Endothelial cell of umbilical vein (primary cell): ENCODE measurements around the gene RAB3C. TPM values are rescaled to one million over a fixed set of nuclear protein-coding genes. Genes with fewer than 3 reads are reported as not detected.

Experiments used
- BruUV-seq: library from RNA; stranded (reverse); fragments of 400-500 nt; replicated peaks from 2 replicates; lab custom pipeline; 2021; lab: Mats Ljungman, UMichigan
- CTCF ChIA-PET: fragments of 300-600, 350-600 bp; sonication (Branson Sonifier 250); formaldehyde crosslinking; loops from one replicate; lab custom pipeline; 2021; ENCODE audit warnings: antibody characterized with exemption, inconsistent platforms; lab: Charles Lee
- POLR2A ChIA-PET: fragments of 300-600, 350-600 bp; sonication (Branson Sonifier 250); formaldehyde crosslinking; loops from one replicate; lab custom pipeline; 2021; ENCODE audit warnings: antibody characterized with exemption, inconsistent platforms; lab: Charles Lee
- DNase-seq: peaks from one replicate; pipeline ENCODE4 v3.0.0-alpha.2; 2011; ENCODE audit warnings: low read depth, low spot score
- FAIRE-seq: peaks from 2 replicates; lab custom pipeline; 2011; peaks lifted over from hg19 to GRCh38; lab: Jason Lieb, UNC
- H2AFZ ChIP-seq: 2 replicates; pipeline ENCODE4 v1.6.0; 2012; ENCODE audit warnings: low read depth, low read length, control low read depth, inconsistent platforms
- H3K27ac ChIP-seq: 2 replicates; pipeline ENCODE4 v1.5.1; 2011; ENCODE audit warnings: low read depth, mild to moderate bottlenecking, control low read depth, low read length, moderate library complexity; ENCODE audit not compliant: insufficient read depth
- H3K27me3 ChIP-seq, 2 experiments: 2 replicates each; pipeline versions ENCODE4 v1.6.0 to v1.6.1; 2011; ENCODE audit warnings: low read length in 2 of 2, mixed read lengths in 1 of 2; ENCODE audit not compliant: control insufficient read depth in 2 of 2, insufficient read depth in 2 of 2
- H3K36me3 ChIP-seq, 2 experiments: 2 replicates in 1 of 2; 3 replicates in 1 of 2; pipeline ENCODE4 v1.5.1; 2011; ENCODE audit warnings: low read length in 2 of 2, mild to moderate bottlenecking in 1 of 2, moderate library complexity in 1 of 2; ENCODE audit not compliant: control insufficient read depth in 2 of 2, insufficient read depth in 2 of 2; ENCODE audit errors: extremely low read depth in 1 of 2
- H3K4me1 ChIP-seq: 3 replicates; pipeline ENCODE4 v1.5.1; 2011; ENCODE audit warnings: mild to moderate bottlenecking, low read length; ENCODE audit not compliant: control insufficient read depth, insufficient read depth; ENCODE audit errors: extremely low read depth
- H3K4me2 ChIP-seq: 2 replicates; pipeline ENCODE4 v1.6.1; 2011; ENCODE audit warnings: low read length, control low read depth, mixed read lengths; ENCODE audit not compliant: insufficient read depth
- H3K4me3 ChIP-seq, 3 experiments: fragments of 200-600 bp in 1 of 3; sonication (generic), shearing (Covaris generic) in 1 of 3; replicated peaks in 1 of 3; 2 replicates each; pipeline ENCODE4 v1.5.1; 2011 to 2016; ENCODE audit warnings: control low read depth in 3 of 3, low read length in 3 of 3, mild to moderate bottlenecking in 2 of 3, inconsistent platforms in 1 of 3, low read depth in 1 of 3, moderate library complexity in 1 of 3; ENCODE audit not compliant: insufficient read depth in 1 of 3
- H3K79me2 ChIP-seq: 2 replicates; pipeline ENCODE4 v1.6.0; 2012; ENCODE audit warnings: low read length, inconsistent platforms; ENCODE audit not compliant: control insufficient read depth, insufficient read depth
- H3K9ac ChIP-seq: replicated peaks from 2 replicates; pipeline ENCODE3; 2011; ENCODE audit warnings: low read length, control low read depth; ENCODE audit not compliant: insufficient read depth; ENCODE audit errors: extremely low read depth
- H3K9me1 ChIP-seq: replicated peaks from 3 replicates; pipeline ENCODE4 v1.6.0; 2011; ENCODE audit warnings: mild to moderate bottlenecking, low read length; ENCODE audit not compliant: control insufficient read depth, insufficient read depth; ENCODE audit errors: extremely low read depth
- H3K9me3 ChIP-seq: replicated peaks from 2 replicates; pipeline ENCODE4 v1.5.1; 2012; ENCODE audit warnings: low read length, inconsistent platforms; ENCODE audit not compliant: control insufficient read depth, insufficient read depth
- H4K20me1 ChIP-seq: replicated peaks from 2 replicates; pipeline ENCODE3; 2011; ENCODE audit warnings: mild to moderate bottlenecking, low read length; ENCODE audit not compliant: control insufficient read depth, insufficient read depth; ENCODE audit errors: extremely low read depth
- CTCF ChIP-seq, 2 donors: IDR thresholded peaks; 1 replicate in 1 of 2; 2 replicates in 1 of 2; pipeline ENCODE4 v1.5.1; 2011; ENCODE audit warnings: low read length in 2 of 2, mild to moderate bottlenecking in 2 of 2, moderate library complexity in 2 of 2, control low read depth in 1 of 2, inconsistent platforms in 1 of 2, low read depth in 1 of 2; ENCODE audit not compliant: insufficient read depth in 1 of 2; ENCODE audit errors: extremely low read depth in 1 of 2
- EZH2 ChIP-seq: IDR thresholded peaks from 2 replicates; pipeline ENCODE4 v1.6.1; 2012; ENCODE audit warnings: borderline replicate concordance, low read depth, mild to moderate bottlenecking, moderate library complexity, low read length, inconsistent platforms; ENCODE audit not compliant: severe bottlenecking
- FOS ChIP-seq: IDR thresholded peaks from 2 replicates; pipeline ENCODE4 v1.6.1; 2011; ENCODE audit warnings: mild to moderate bottlenecking, low read length, moderate library complexity, borderline replicate concordance; ENCODE audit not compliant: insufficient read depth
- GATA2 ChIP-seq: IDR thresholded peaks from 2 replicates; pipeline ENCODE4 v1.7.0; 2011; ENCODE audit warnings: low read depth, mild to moderate bottlenecking, moderate library complexity, mixed read lengths, low read length; ENCODE audit not compliant: insufficient read length, insufficient read depth
- JUN ChIP-seq: IDR thresholded peaks from 2 replicates; pipeline ENCODE4 v1.6.1; 2011; ENCODE audit warnings: borderline replicate concordance, low read depth; ENCODE audit not compliant: insufficient read length, insufficient read depth
- MAX ChIP-seq: IDR thresholded peaks from 2 replicates; pipeline ENCODE4 v1.6.1; 2011; ENCODE audit not compliant: insufficient read depth, insufficient read length
- MYC ChIP-seq: IDR thresholded peaks from one replicate; pipeline ENCODE4 v1.6.1; 2011; ENCODE audit warnings: mild to moderate bottlenecking, low read depth, low read length
- POLR2A ChIP-seq: IDR thresholded peaks from 2 replicates; pipeline ENCODE4 v1.6.1; 2012; ENCODE audit warnings: low read depth, mild to moderate bottlenecking, control low read depth, low read length
- POLR2AphosphoS5 ChIP-seq: IDR thresholded peaks from 2 replicates; pipeline ENCODE4 v1.6.1; 2012; ENCODE audit warnings: low read depth, mild to moderate bottlenecking, control low read depth, low read length, moderate library complexity; ENCODE audit not compliant: insufficient read depth
- dilution Hi-C: fragments of 300-500 bp; cut with MboI; formaldehyde crosslinking; loops from one replicate; pipeline ENCODE4 v1.15.0; 2019; ENCODE audit warnings: low sequenced_read_pairs; ENCODE audit not compliant: extremely low pct_ligation_motif_present
- intact Hi-C: fragments of 100-400 bp; cut with micrococcal nuclease; formaldehyde crosslinking; loops from one replicate; pipeline ENCODE4 v1.10.0; 2022
- polyA plus RNA-seq, 4 experiments: library from polyadenylated mRNA; depleted of rRNA in 3 of 4; stranded (reverse) in 3 of 4; unstranded in 1 of 4; fragments of >200 nt; gene quantifications; 2 replicates each; pipeline versions ENCODE4 v1.2.1 to v1.2.3, GENCODE V29; 2011 to 2012; ENCODE audit warnings: missing spikeins in 1 of 4
- total RNA-seq: library from RNA; stranded (reverse); gene quantifications from 2 replicates; pipeline ENCODE4 v1.2.3, GENCODE V29; 2021

Gene RAB3C
- total and polyA plus RNA-seq, 2 donors (not counting 3 experiments of a cell fraction or from before 2014, with no cell fraction given) = 0.04 to 0.66 TPM

- Histone ChIP-seq H3K4me2 (no peak overlapping the region), H2AFZ (no peak overlapping the region), H3K9me3 (no peaks in the 10 kb centered on the region), H3K79me2 (no peaks in the 10 kb centered on the region), H3K27me3 (no peaks in the 10 kb centered on the region), H4K20me1 (no peaks in the 10 kb centered on the region), H3K9me1 (no peaks in the 10 kb centered on the region), H3K4me1 (no peaks in the 10 kb centered on the region), H3K27ac (no peak overlapping the region), H3K36me3 (no peaks in the 10 kb centered on the region), H3K9ac (no peak overlapping the region), H3K4me3 (no peak overlapping the region)
- ChIA-PET CTCF (no interaction called here), POLR2A (no interaction called here)
- dilution Hi-C loops = no loop called here
- TF ChIP-seq EZH2 = no peak
- TF ChIP-seq CTCF (IDR thresholded peaks at IDR 0.05; ENCODE audit: extremely low read depth in 1 of 2, insufficient read depth in 1 of 2, low read depth in 1 of 2, low read length in 2 of 2) = no peak
- TF ChIP-seq GATA2 = no peak
- no peak for TF ChIP-seq MYC
- no peak for TF ChIP-seq FOS
- TF ChIP-seq POLR2A = no peak
- no peak for TF ChIP-seq JUN
- TF ChIP-seq POLR2AphosphoS5 = no peak
- TF ChIP-seq MAX = no peak
- FAIRE-seq (no peak), DNase-seq (no peak)
- intact Hi-C loops = no loop called here
- BruUV-seq = no TSS peak
Observed at GRCh38 chr5:58595952-58596351, 13.1 kb downstream of the RAB3C start.
